ENCODE results near the gene SERTAD2. TPM values are rescaled to one million over a fixed set of nuclear protein-coding genes. Genes with fewer than 3 reads are reported as not detected.

Gene SERTAD2
- total RNA-seq, 1 donor from 2014 or later, result 38.2 TPM

GRCh38 chr2:64650722-64651338 is 2.9 kb downstream of the SERTAD2 start:
- intact Hi-C loops (cut with micrococcal nuclease), result loop anchor here (5.0 kb wide), 6 partner anchors 336 to 1064 kb away; partner anchors contain the start of genes CEP68, MDH1, RAB1A and SLC1A4

GRCh38 chr2:64650296-64650695 is 3.4 kb downstream of the SERTAD2 start:
- intact Hi-C loops (cut with micrococcal nuclease), result loop anchor here (5.0 kb wide), 6 partner anchors 337 to 1063 kb away; partner anchors contain the start of genes CEP68, MDH1, RAB1A and SLC1A4

GRCh38 chr2:64649626-64650025 is 4.1 kb downstream of the SERTAD2 start:
- intact Hi-C loops (cut with micrococcal nuclease), result loop anchor here (5.0 kb wide), 6 partner anchors 338 to 1062 kb away; partner anchors contain the start of genes CEP68, MDH1, RAB1A and SLC1A4

GRCh38 chr2:64649013-64649484 is 4.7 kb downstream of the SERTAD2 start:
- intact Hi-C loops (cut with micrococcal nuclease), result no loop called here

- intact Hi-C loops (cut with micrococcal nuclease), result loop anchor here (1.0 kb wide), 7 partner anchors 59 to 315 kb away; partner anchors contain the start of gene AFTPH
These were observed 7.5 kb downstream of the SERTAD2 start for GRCh38 chr2:64646007-64646880.

GRCh38 chr2:64644458-64645382 is 9.0 kb downstream of the SERTAD2 start:
- intact Hi-C loops (cut with micrococcal nuclease), result loop anchor here (1.0 kb wide), 2 partner anchors 8 to 37 kb away; no protein-coding TSS in a partner anchor

GRCh38 chr2:64643838-64644457 is 9.8 kb downstream of the SERTAD2 start:
- intact Hi-C loops (cut with micrococcal nuclease), result loop anchor here (1.0 kb wide), 2 partner anchors 8 to 37 kb away; no protein-coding TSS in a partner anchor

- intact Hi-C loops (cut with micrococcal nuclease), result no loop called here
These were observed 12.1 kb downstream of the SERTAD2 start for GRCh38 chr2:64641599-64641998.

- intact Hi-C loops (cut with micrococcal nuclease), result no loop called here
These were observed 13.3 kb downstream of the SERTAD2 start for GRCh38 chr2:64640153-64641044.

GRCh38 chr2:64639691-64640090 is 14.0 kb downstream of the SERTAD2 start:
- intact Hi-C loops (cut with micrococcal nuclease), result no loop called here

- intact Hi-C loops (cut with micrococcal nuclease), result no loop called here
These were observed 15.1 kb downstream of the SERTAD2 start for GRCh38 chr2:64638502-64639120.

GRCh38 chr2:64637931-64638330 is 15.8 kb downstream of the SERTAD2 start:
- intact Hi-C loops (cut with micrococcal nuclease), result no loop called here

GRCh38 chr2:64637000-64637635 is 16.6 kb downstream of the SERTAD2 start:
- intact Hi-C loops (cut with micrococcal nuclease), result no loop called here

GRCh38 chr2:64635976-64636911 is 17.5 kb downstream of the SERTAD2 start:
- intact Hi-C loops (cut with micrococcal nuclease), result no loop called here

- intact Hi-C loops (cut with micrococcal nuclease), result no loop called here
These were observed 19.1 kb downstream of the SERTAD2 start for GRCh38 chr2:64634345-64635267.

Data from T-helper 1 cell treated with Interleukin-12 subunit alpha and Interleukin-12 subunit beta and Interleukin-4 antibody, amounts not matched to agents 30 ng/mL and 1 ng/mL, for 36 hours (primary cell).